Coronary artery (tissue), 2 donors: ENCODE data around the gene SPIRE2.

Experiments used
- DNase-seq: peaks from one replicate; pipeline ENCODE4 v3.0.0-alpha.2; 2017; ENCODE audit warnings: low spot score
- H3K27ac ChIP-seq, 2 donors: fragments of 200-600 bp; sonication (generic); one replicate each; pipeline ENCODE4 v1.5.1; 2016 to 2019
- H3K4me3 ChIP-seq: fragments of 200-600 bp; sonication (generic); 2 replicates; pipeline ENCODE4 v1.5.1; 2016; ENCODE audit warnings: mild to moderate bottlenecking, moderate library complexity
- CTCF ChIP-seq: fragments of 200-600 bp; sonication (generic); IDR thresholded peaks from one replicate; pipeline ENCODE4 v1.5.1; 2019; ENCODE audit warnings: antibody characterized with exemption

Gene SPIRE2

GRCh38 chr16:89861648-89862047 lies 33.4 kb downstream of the SPIRE2 start:
- no peak for DNase-seq
- TF ChIP-seq CTCF, result no peak
- no peak overlapping the region for H3K27ac ChIP-seq
- H3K4me3 ChIP-seq, result no peak overlapping the region

DNA sequence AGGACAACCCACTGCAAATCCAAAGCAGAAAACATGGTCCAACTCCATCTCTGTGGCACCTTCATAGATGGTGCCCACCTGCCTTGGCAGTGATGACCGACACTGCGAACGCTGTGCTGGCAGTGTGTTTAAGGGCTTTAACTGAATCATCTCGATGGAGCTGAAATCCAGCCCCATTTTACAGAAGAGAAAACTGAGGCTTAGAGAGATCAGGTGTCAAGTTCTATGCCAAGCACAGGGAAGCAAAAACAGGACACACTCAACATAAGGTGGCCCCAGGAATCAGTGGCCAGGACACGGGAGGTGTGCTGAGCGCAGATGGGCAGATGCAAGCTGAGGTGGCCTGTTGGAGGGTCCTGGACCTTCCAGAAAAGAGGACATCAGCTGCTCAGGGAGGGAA lies 34.5 kb downstream of the SPIRE2 start:
- DNase-seq, result no peak
- no peak for TF ChIP-seq CTCF
- Histone ChIP-seq H3K4me3 (no peak overlapping the region), H3K27ac (no peak overlapping the region)

DNA sequence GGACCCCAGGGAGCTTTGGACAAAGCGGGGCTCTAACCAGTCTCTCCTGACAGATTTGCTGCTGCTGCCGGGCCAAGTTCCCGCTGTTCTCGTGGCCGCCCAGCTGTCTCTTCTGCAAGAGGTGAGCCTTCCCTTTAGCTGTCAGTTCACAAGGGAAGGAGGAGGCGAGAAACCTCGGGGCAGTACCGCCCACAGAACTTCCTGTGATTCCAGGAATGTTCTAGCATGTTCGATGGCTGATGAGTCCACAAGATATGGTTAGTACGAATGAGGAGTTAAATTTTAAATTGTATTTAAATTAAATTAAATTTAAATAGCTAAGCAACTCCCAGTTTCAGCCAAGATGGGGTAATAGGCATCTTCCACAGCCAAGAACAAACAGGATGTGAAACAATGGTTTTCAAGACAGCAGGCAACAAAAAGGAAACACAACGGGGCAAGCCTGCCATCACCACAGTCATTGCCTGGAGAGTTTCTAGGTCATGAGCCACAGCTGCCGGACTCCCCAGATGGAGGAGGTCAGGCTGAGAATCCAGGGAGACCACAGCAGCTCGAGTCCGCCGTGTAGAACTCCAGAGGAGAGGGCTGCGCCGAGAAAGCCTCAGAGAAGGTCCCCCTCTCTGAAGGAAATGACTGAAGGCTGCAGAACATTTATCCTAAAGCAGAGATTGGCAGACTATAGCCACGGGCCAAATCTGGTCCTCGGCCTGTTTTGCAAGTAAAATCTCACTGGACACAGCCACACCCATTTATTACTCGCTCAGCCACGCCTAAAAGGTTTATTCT lies 35.7 kb downstream of the SPIRE2 start:
- TF ChIP-seq CTCF, result no peak
- Histone ChIP-seq H3K27ac (peak overlapping the region in 1 of 2 donors; percentile 68), H3K4me3 (no peak overlapping the region)
- DNase-seq, result no peak

GRCh38 chr16:89864527-89864820 lies 36.2 kb downstream of the SPIRE2 start:
- no peak for DNase-seq
- H3K27ac ChIP-seq, result peak overlapping the region in 1 of 2 donors; percentile 68
- no peak for TF ChIP-seq CTCF
- no peak overlapping the region for H3K4me3 ChIP-seq

GRCh38 chr16:89867918-89868317 lies 39.6 kb downstream of the SPIRE2 start:
- TF ChIP-seq CTCF, result no peak
- H3K4me3 ChIP-seq, result no peak overlapping the region
- no peak for DNase-seq
- H3K27ac ChIP-seq, result no peak overlapping the region

GRCh38 chr16:89869911-89870310 lies 41.6 kb downstream of the SPIRE2 start:
- no peak for DNase-seq
- Histone ChIP-seq H3K27ac (no peak overlapping the region), H3K4me3 (no peak overlapping the region)
- no peak for TF ChIP-seq CTCF

DNA sequence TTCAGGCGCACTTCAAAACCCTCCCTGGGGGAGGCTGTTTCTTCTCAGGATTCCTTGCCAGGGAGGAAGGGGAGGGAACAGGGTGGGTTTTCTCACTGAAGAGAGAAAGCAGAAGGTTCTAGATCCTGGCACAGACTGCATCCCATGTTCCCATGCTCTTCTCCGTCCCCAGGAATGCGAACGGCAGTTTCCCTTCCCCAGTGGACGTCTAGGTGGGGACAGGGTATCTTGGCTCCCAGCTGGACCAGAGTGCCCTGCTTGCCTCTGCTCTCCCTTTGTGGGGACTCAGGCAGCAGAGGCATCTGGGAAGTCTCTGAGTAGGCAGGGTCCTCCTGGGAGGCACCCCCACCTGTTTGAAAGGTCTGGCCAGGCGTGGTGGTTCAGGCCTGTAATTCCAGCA lies 42.2 kb downstream of the SPIRE2 start:
- no peak for DNase-seq
- Histone ChIP-seq H3K27ac (no peak overlapping the region), H3K4me3 (no peak overlapping the region)
- no peak for TF ChIP-seq CTCF
